Measurements from ENCODE around the gene L3MBTL2. TPM values are rescaled to one million over a fixed set of nuclear protein-coding genes. Genes with fewer than 3 reads are reported as not detected.

L3MBTL2 gene
- total and polyA plus RNA-seq, 11 donors, result 7.3 to 25.7 (median 14.6) TPM

GRCh38 chr22:41274856-41275255 lies 69.7 kb downstream of the L3MBTL2 start:
- H3K27me3 ChIP-seq, result no peaks in the 10 kb centered on the region
- no peak overlapping the region for H3K27ac ChIP-seq
- intact Hi-C loops (cut with DNase I), result no loop called here
- H3K9me3 ChIP-seq, result no peaks in the 10 kb centered on the region
- 56 to 86% (median 68%) methylated on average over 4 of the region's 4 CpGs for WGBS, 4 donors
- ATAC-seq (peak in 2 of 4 donors; percentile 22 to 33), DNase-seq (no peak)
- H3K4me1 ChIP-seq, result peaks cover 0 to 4% (median 0%) of the 10 kb centered on the region in 12 donors
- H3K36me3 ChIP-seq, result peaks cover 0 to 96% (median 86%) of the 10 kb centered on the region in 9 donors
- TF ChIP-seq, protein P1, sequence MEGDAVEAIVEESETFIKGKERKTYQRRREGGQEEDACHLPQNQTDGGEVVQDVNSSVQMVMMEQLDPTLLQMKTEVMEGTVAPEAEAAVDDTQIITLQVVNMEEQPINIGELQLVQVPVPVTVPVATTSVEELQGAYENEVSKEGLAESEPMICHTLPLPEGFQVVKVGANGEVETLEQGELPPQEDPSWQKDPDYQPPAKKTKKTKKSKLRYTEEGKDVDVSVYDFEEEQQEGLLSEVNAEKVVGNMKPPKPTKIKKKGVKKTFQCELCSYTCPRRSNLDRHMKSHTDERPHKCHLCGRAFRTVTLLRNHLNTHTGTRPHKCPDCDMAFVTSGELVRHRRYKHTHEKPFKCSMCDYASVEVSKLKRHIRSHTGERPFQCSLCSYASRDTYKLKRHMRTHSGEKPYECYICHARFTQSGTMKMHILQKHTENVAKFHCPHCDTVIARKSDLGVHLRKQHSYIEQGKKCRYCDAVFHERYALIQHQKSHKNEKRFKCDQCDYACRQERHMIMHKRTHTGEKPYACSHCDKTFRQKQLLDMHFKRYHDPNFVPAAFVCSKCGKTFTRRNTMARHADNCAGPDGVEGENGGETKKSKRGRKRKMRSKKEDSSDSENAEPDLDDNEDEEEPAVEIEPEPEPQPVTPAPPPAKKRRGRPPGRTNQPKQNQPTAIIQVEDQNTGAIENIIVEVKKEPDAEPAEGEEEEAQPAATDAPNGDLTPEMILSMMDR (IDR thresholded peaks at IDR 0.05), result no peak
- no peak for TF ChIP-seq POLR2A (IDR thresholded peaks at IDR 0.05)
- no peak overlapping the region for H3K4me3 ChIP-seq

DNA sequence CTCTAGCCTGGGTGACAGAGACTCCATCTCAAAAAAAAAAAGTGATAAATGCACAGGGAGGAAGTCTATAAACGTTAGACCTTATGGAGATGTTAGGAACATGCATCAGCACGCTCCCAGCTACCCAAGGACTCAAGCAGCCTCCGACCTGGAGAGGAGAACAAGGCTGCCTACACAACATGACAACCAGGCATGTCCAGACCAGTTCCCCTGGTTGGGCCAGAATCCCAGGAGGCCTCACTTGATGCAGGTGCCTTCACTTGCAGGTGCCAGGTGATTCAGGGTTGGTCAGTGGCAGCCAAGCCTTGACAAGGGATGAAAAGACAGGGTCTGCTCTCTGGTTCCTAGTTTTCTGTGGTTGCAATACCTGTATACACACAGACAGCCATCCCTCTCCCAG lies 75.0 kb downstream of the L3MBTL2 start:
- intact Hi-C loops (cut with DNase I), result loop anchor here in 2 of 10 donors (10.0 kb wide), 2 partner anchors 85 to 355 kb away; no protein-coding TSS in a partner anchor
- Histone ChIP-seq H3K9me3 (no peaks in the 10 kb centered on the region), H3K36me3 (peaks cover 0 to 89% (median 60%) of the 10 kb centered on the region in 9 donors), H3K4me1 (peaks cover 0 to 8% (median 4%) of the 10 kb centered on the region in 12 donors), H3K27me3 (no peaks in the 10 kb centered on the region), H3K4me3 (no peak overlapping the region), H3K27ac (no peak overlapping the region)
- DNase-seq (peak in 1 of 5 donors; percentile 4), ATAC-seq (peak in 1 of 4 donors; percentile 14)
- no peak for TF ChIP-seq POLR2A (IDR thresholded peaks at IDR 0.05)
- TF ChIP-seq, protein P1 (IDR thresholded peaks at IDR 0.05), result no peak
- 84 to 88% (median 85%) methylated on average over 3 of the region's 3 CpGs for WGBS, 4 donors

- DNase-seq (peak in 1 of 5 donors; percentile 7), ATAC-seq (no peak)
- 80 to 100% (median 90%) methylated on average over 2 of the region's 2 CpGs for WGBS, 4 donors
- peaks cover 0 to 81% (median 54%) of the 10 kb centered on the region in 9 donors for H3K36me3 ChIP-seq
- peaks cover 0 to 16% (median 9%) of the 10 kb centered on the region in 12 donors for H3K4me1 ChIP-seq
- no peaks in the 10 kb centered on the region for H3K9me3 ChIP-seq
- TF ChIP-seq, protein P1 (IDR thresholded peaks at IDR 0.05), result no peak
- no peak for TF ChIP-seq POLR2A (IDR thresholded peaks at IDR 0.05)
- H3K4me3 ChIP-seq, result no peak overlapping the region
- H3K27me3 ChIP-seq, result no peaks in the 10 kb centered on the region
- intact Hi-C loops (cut with DNase I), result loop anchor here in 2 of 10 donors (10.0 kb wide), 2 partner anchors 86 to 356 kb away; no protein-coding TSS in a partner anchor
- no peak overlapping the region for H3K27ac ChIP-seq
Observed at GRCh38 chr22:41280854-41281253, 75.7 kb downstream of the L3MBTL2 start.

Small RNA genes lying within 50 kb of the gene (microRNA-seq; reads per million reads assigned to microRNA genes)
- gene MIR6889, result 0 to 0.21 (median 0.03) reads per million in 4 donors

Other genes with a start within 250 kb of the L3MBTL2 start
- 10 to 100 TPM; 21.1 to 58.0 (median 39.5) TPM for gene EP300, start 112.7 kb upstream of the L3MBTL2 start, total RNA-seq
- 10 to 100 TPM; 11.4 to 14.9 TPM for gene EP300, start 112.7 kb upstream of the L3MBTL2 start, polyA plus RNA-seq
- 10 to 100 TPM in 5 of 9 donors, 1 to 10 TPM in 4; 5.6 to 20.6 (median 10.7) TPM for gene CHADL, start 35.6 kb downstream of the L3MBTL2 start, total RNA-seq
- 10 to 100 TPM in 1 of 2 donors, 1 to 10 TPM in 1; 3.9 to 31.2 TPM for gene CHADL, start 35.6 kb downstream of the L3MBTL2 start, polyA plus RNA-seq
- gene RANGAP1, start 80.9 kb downstream of the L3MBTL2 start, total RNA-seq, result 10 to 100 TPM; 27.7 to 75.6 (median 35.0) TPM
- gene RANGAP1, start 80.9 kb downstream of the L3MBTL2 start, polyA plus RNA-seq, result 100 to 1,000 TPM in 1 of 2 donors, 10 to 100 TPM in 1; 23.7 to 125 TPM
- gene ZC3H7B, start 96.2 kb downstream of the L3MBTL2 start, total RNA-seq, result 10 to 100 TPM; 32.2 to 50.4 (median 37.1) TPM
- 10 to 100 TPM; 29.7 to 48.7 TPM for gene ZC3H7B, start 96.2 kb downstream of the L3MBTL2 start, polyA plus RNA-seq
- 10 to 100 TPM in 8 of 9 donors, 1 to 10 TPM in 1; 7.2 to 35.3 (median 19.6) TPM for gene TEF, start 176.6 kb downstream of the L3MBTL2 start, total RNA-seq
- 10 to 100 TPM in 1 of 2 donors, 1 to 10 TPM in 1; 9.9 to 15.8 TPM for gene TEF, start 176.6 kb downstream of the L3MBTL2 start, polyA plus RNA-seq
- gene TOB2, start 241.5 kb downstream of the L3MBTL2 start, total RNA-seq, result 10 to 100 TPM; 29.0 to 74.5 (median 46.1) TPM
- gene TOB2, start 241.5 kb downstream of the L3MBTL2 start, polyA plus RNA-seq, result 10 to 100 TPM; 29.6 to 44.9 TPM